Naive B cell (primary cell): ENCODE measurements around the gene CARS2. TPM values are rescaled to one million over a fixed set of nuclear protein-coding genes. Genes with fewer than 3 reads are reported as not detected.

Source experiments
- ATAC-seq, 2 donors: fragments of 150-1000 bp; cut with Tn5 transposase; 2 replicates each; pipeline ENCODE4 v1.10.0; 2021; ENCODE audit warnings: low read depth in 2 of 2, mild to moderate bottlenecking in 2 of 2, moderate library complexity in 2 of 2
- DNase-seq: peaks from one replicate; pipeline ENCODE4 v3.0.0; 2022
- H3K27ac Mint-ChIP-seq, 6 donors: one replicate each; pipeline ENCODE4 v1.8.0; 2020 to 2022; ENCODE audit warnings: mild to moderate bottlenecking in 6 of 6, mixed read lengths in 6 of 6, moderate library complexity in 5 of 6, inconsistent platforms in 2 of 6
- H3K27me3 Mint-ChIP-seq, 3 donors: one replicate each; pipeline ENCODE4 v1.8.0; 2021 to 2022; ENCODE audit warnings: mixed read lengths in 3 of 3, mild to moderate bottlenecking in 1 of 3
- H3K36me3 Mint-ChIP-seq, 2 donors: one replicate each; pipeline ENCODE4 v1.8.0; 2020 to 2022; ENCODE audit warnings: mixed read lengths in 2 of 2, inconsistent platforms in 1 of 2, mild to moderate bottlenecking in 1 of 2
- H3K4me1 Mint-ChIP-seq, 3 donors: one replicate each; pipeline ENCODE4 v1.8.0; 2020 to 2022; ENCODE audit warnings: mixed read lengths in 3 of 3, inconsistent platforms in 1 of 3, mild to moderate bottlenecking in 1 of 3, moderate library complexity in 1 of 3
- H3K4me3 Mint-ChIP-seq, 8 donors: one replicate each; pipeline ENCODE4 v1.8.0; 2020 to 2022; ENCODE audit warnings: mild to moderate bottlenecking in 8 of 8, mixed read lengths in 8 of 8, moderate library complexity in 8 of 8, inconsistent platforms in 2 of 8
- H3K9me3 Mint-ChIP-seq, 7 donors: one replicate each; pipeline ENCODE4 v1.8.0; 2020 to 2022; ENCODE audit warnings: mixed read lengths in 7 of 7, mild to moderate bottlenecking in 5 of 7, inconsistent platforms in 2 of 7, moderate library complexity in 1 of 7
- polyA plus RNA-seq, 6 donors: library from polyadenylated mRNA; unstranded; fragments of 300-500 nt; fragmentation: Illumina TruSeq; gene quantifications; one replicate each; pipeline ENCODE4 v1.2.3, GENCODE V29; 2021; ENCODE audit warnings: low read depth in 6 of 6

Gene CARS2
- polyA plus RNA-seq, 6 donors from 2014 or later = 44.4 to 69.8 (median 52.9) TPM

DNA sequence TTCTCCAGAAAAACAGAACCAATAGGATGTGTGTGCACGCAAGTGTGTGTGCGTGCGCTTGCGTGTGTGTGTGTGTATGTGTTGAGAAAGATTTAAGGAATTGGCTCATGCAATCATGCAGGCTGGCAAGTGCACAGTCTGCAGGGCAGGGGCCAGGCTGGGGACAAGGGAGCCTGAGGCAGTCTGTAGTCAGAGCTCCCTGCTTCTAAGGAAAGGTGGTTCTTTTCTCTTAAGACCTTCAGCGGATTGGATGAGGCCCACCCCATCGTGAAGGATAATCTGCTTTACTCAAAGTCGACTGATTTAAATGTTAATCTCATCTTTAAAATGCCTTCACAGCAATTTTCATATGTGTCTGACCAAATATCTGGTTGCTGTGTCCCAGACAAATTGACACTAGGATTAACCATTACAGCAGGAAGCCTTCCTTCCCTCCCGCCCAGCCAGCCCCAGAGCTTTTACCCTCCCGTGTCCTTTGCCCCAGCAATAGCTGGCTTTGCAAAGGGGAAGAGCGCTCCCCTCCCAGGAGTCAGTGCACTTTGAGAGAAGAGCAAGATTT is 105.6 kb downstream of the CARS2 start:
- H3K4me3 Mint-ChIP-seq = no peak overlapping the region
- peaks cover 3 to 17% (median 15%) of the 10 kb centered on the region in 3 donors for H3K27me3 Mint-ChIP-seq
- H3K9me3 Mint-ChIP-seq = no peaks in the 10 kb centered on the region
- no peak overlapping the region for H3K27ac Mint-ChIP-seq
- H3K36me3 Mint-ChIP-seq = no peaks in the 10 kb centered on the region
- ATAC-seq (no peak), DNase-seq (no peak)
- H3K4me1 Mint-ChIP-seq = peaks cover 0 to 2% (median 0%) of the 10 kb centered on the region in 3 donors

- Mint-ChIP-seq H3K27me3 (peaks cover 0 to under 1% (median 0%) of the 10 kb centered on the region in 3 donors), H3K27ac (no peak overlapping the region), H3K4me3 (no peak overlapping the region), H3K9me3 (no peaks in the 10 kb centered on the region), H3K4me1 (peaks cover 0 to 2% (median 0%) of the 10 kb centered on the region in 3 donors), H3K36me3 (no peaks in the 10 kb centered on the region)
- ATAC-seq = no peak
- DNase-seq = no peak
Measured at GRCh38 chr13:110597041-110597689, 108.8 kb downstream of the CARS2 start.

GRCh38 chr13:110593430-110594130 is 112.3 kb downstream of the CARS2 start:
- Mint-ChIP-seq H3K4me1 (peaks cover 0 to 2% (median 0%) of the 10 kb centered on the region in 3 donors), H3K36me3 (no peaks in the 10 kb centered on the region), H3K9me3 (no peaks in the 10 kb centered on the region), H3K27me3 (no peaks in the 10 kb centered on the region), H3K4me3 (no peak overlapping the region), H3K27ac (peak overlapping the region in 1 of 6 donors; percentile 55)
- ATAC-seq (peak; percentile 55 to 77), DNase-seq (peak; percentile 29)

- ATAC-seq (no peak), DNase-seq (no peak)
- H3K27me3 Mint-ChIP-seq = no peaks in the 10 kb centered on the region
- peaks cover 0 to 2% (median 0%) of the 10 kb centered on the region in 3 donors for H3K4me1 Mint-ChIP-seq
- H3K4me3 Mint-ChIP-seq = no peak overlapping the region
- no peak overlapping the region for H3K27ac Mint-ChIP-seq
- no peaks in the 10 kb centered on the region for H3K36me3 Mint-ChIP-seq
- no peaks in the 10 kb centered on the region for H3K9me3 Mint-ChIP-seq
Measured at GRCh38 chr13:110592665-110593064, 113.3 kb downstream of the CARS2 start.

Other genes with a start within 250 kb of the CARS2 start
- gene RAB20, start 144.4 kb downstream of the CARS2 start, polyA plus RNA-seq = 1 to 10 TPM in 3 of 6 donors, under 1 TPM in 2, not detected in 1; 0.74 to 3.4 (median 2.0) TPM
- gene NAXD, start 90.6 kb downstream of the CARS2 start, polyA plus RNA-seq = 10 to 100 TPM; 10.8 to 23.1 (median 15.4) TPM
- 10 to 100 TPM; 16.8 to 29.2 (median 20.9) TPM for gene ING1, start 7.6 kb upstream of the CARS2 start, polyA plus RNA-seq
- 100 to 1,000 TPM in 4 of 6 donors, 10 to 100 TPM in 2; 85.0 to 127 (median 111) TPM for gene ANKRD10, start 209.0 kb upstream of the CARS2 start, polyA plus RNA-seq